ENCODE results near the gene FAF1. TPM values are rescaled to one million over a fixed set of nuclear protein-coding genes. Genes with fewer than 3 reads are reported as not detected.

Gene FAF1
- total and polyA plus RNA-seq, 2 donors (not counting 1 experiment from before 2014, with no cell fraction given): 39.6 to 40.0 TPM

- TF ChIP-seq, protein P1, sequence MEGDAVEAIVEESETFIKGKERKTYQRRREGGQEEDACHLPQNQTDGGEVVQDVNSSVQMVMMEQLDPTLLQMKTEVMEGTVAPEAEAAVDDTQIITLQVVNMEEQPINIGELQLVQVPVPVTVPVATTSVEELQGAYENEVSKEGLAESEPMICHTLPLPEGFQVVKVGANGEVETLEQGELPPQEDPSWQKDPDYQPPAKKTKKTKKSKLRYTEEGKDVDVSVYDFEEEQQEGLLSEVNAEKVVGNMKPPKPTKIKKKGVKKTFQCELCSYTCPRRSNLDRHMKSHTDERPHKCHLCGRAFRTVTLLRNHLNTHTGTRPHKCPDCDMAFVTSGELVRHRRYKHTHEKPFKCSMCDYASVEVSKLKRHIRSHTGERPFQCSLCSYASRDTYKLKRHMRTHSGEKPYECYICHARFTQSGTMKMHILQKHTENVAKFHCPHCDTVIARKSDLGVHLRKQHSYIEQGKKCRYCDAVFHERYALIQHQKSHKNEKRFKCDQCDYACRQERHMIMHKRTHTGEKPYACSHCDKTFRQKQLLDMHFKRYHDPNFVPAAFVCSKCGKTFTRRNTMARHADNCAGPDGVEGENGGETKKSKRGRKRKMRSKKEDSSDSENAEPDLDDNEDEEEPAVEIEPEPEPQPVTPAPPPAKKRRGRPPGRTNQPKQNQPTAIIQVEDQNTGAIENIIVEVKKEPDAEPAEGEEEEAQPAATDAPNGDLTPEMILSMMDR (conservative IDR thresholded peaks at IDR 0.05 in 1 of 2, IDR thresholded peaks at IDR 0.05 in 1 of 2; ENCODE audit: low read depth in 1 of 2, low read length in 2 of 2): no peak
- TF ChIP-seq EZH2 (IDR thresholded peaks at IDR 0.05; ENCODE audit: low read length, missing control alignments): no peak
- H3K27me3 ChIP-seq (ENCODE audit: control insufficient read depth, insufficient read depth, low read length): no peaks in the 10 kb centered on the region
- no peaks in the 10 kb centered on the region for H3K4me1 ChIP-seq (ENCODE audit: control insufficient read depth, extremely low read depth, insufficient read depth, low read length)
- no peak overlapping the region for H3K27ac ChIP-seq (ENCODE audit: insufficient read depth, low read length)
- H3K36me3 ChIP-seq (ENCODE audit: control insufficient read depth, insufficient read depth, low read length): no peaks in the 10 kb centered on the region
- DNase-seq (ENCODE audit: low read depth in 2 of 2): no peak
- H4K20me1 ChIP-seq (ENCODE audit: control insufficient read depth, extremely low read depth, insufficient read depth, low read length): no peaks in the 10 kb centered on the region
- no peak overlapping the region for H3K4me2 ChIP-seq (ENCODE audit: extremely low read depth, insufficient read depth, low read length)
- no peak overlapping the region for H3K4me3 ChIP-seq (replicated peaks in 1 of 4; ENCODE audit: control extremely low read depth in 1 of 4, insufficient read depth in 1 of 4, low read depth in 3 of 4, low read length in 4 of 4)
- no peak overlapping the region for H3K9ac ChIP-seq (ENCODE audit: insufficient read depth, low read length)
- H3K79me2 ChIP-seq (ENCODE audit: control insufficient read depth, insufficient read depth, low read length): no peaks in the 10 kb centered on the region
- H3K9me3 ChIP-seq (ENCODE audit: control insufficient read depth, insufficient read depth, low read depth, low read length): no peaks in the 10 kb centered on the region
- no peak overlapping the region for H2AFZ ChIP-seq (ENCODE audit: low read length)
Measured at GRCh38 chr1:50851034-50851433, 109.0 kb downstream of the FAF1 start.

DNA sequence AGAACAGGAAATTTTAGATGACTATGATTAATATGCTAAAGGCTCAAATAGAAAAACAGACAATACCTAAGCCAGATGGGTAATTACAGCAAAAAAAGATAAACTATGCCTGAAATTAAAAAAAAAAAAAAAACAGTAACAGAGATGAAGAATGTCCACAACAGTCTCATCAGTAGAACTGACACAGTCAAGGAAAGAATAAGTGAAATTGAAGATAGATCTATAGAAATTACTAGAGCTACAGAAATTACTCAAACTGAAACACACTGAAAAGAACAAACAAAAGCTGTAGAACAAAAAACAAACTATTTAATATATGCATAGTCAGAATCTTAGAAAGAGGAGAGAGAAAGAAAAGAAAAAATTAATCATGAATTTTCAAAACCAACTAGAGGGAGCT, 112.8 kb downstream of the FAF1 start:
- Histone ChIP-seq H3K79me2 (ENCODE audit: control insufficient read depth, insufficient read depth, low read length) (peaks cover 2% of the 10 kb centered on the region), H3K27me3 (ENCODE audit: control insufficient read depth, insufficient read depth, low read length) (no peaks in the 10 kb centered on the region), H2AFZ (ENCODE audit: low read length) (no peak overlapping the region), H3K27ac (ENCODE audit: insufficient read depth, low read length) (no peak overlapping the region), H3K9ac (ENCODE audit: insufficient read depth, low read length) (no peak overlapping the region), H3K36me3 (ENCODE audit: control insufficient read depth, insufficient read depth, low read length) (no peaks in the 10 kb centered on the region), H3K4me3 (replicated peaks in 1 of 4; ENCODE audit: control extremely low read depth in 1 of 4, insufficient read depth in 1 of 4, low read depth in 3 of 4, low read length in 4 of 4) (no peak overlapping the region), H4K20me1 (ENCODE audit: control insufficient read depth, extremely low read depth, insufficient read depth, low read length) (no peaks in the 10 kb centered on the region), H3K4me1 (ENCODE audit: control insufficient read depth, extremely low read depth, insufficient read depth, low read length) (no peaks in the 10 kb centered on the region), H3K9me3 (ENCODE audit: control insufficient read depth, insufficient read depth, low read depth, low read length) (no peaks in the 10 kb centered on the region), H3K4me2 (ENCODE audit: extremely low read depth, insufficient read depth, low read length) (no peak overlapping the region)
- TF ChIP-seq EZH2 (IDR thresholded peaks at IDR 0.05; ENCODE audit: low read length, missing control alignments): no peak
- TF ChIP-seq, protein P1 (conservative IDR thresholded peaks at IDR 0.05 in 1 of 2, IDR thresholded peaks at IDR 0.05 in 1 of 2; ENCODE audit: low read depth in 1 of 2, low read length in 2 of 2): no peak
- no peak for DNase-seq (ENCODE audit: low read depth in 2 of 2)

DNA sequence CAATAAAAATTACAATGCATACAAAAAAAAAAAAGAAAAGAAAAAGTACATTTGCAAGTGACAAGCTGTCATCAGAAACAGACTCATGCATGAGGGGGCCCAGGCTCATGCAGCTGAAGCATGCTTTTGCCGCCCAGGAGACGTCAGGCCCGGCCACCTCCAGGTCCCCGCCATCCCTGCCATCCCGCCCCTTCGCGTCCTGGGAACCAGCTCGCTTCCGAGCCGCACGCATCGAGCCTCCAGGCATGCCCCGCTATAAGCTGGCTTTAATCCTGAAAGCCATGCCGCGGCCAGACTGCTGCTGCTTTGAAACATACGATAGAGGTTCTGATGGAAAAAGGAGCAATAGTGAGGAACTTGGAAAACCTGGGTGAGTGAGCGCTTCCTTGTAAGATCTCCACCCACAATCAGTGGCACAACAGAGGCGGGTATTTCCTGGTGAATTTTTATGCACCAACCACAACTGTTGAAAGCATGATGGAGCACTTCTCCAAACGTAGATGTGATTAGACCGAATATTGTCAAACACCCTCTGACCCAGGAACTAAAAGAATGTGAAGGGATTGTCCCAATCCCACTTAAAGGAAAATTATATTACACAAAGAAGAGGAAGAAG, 113.7 kb downstream of the FAF1 start:
- Histone ChIP-seq H3K36me3 (ENCODE audit: control insufficient read depth, insufficient read depth, low read length) (no peaks in the 10 kb centered on the region), H3K4me2 (ENCODE audit: extremely low read depth, insufficient read depth, low read length) (no peak overlapping the region), H3K27ac (ENCODE audit: insufficient read depth, low read length) (no peak overlapping the region), H3K4me1 (ENCODE audit: control insufficient read depth, extremely low read depth, insufficient read depth, low read length) (no peaks in the 10 kb centered on the region), H2AFZ (ENCODE audit: low read length) (no peak overlapping the region), H3K27me3 (ENCODE audit: control insufficient read depth, insufficient read depth, low read length) (no peaks in the 10 kb centered on the region), H3K79me2 (ENCODE audit: control insufficient read depth, insufficient read depth, low read length) (peaks cover 2% of the 10 kb centered on the region), H4K20me1 (ENCODE audit: control insufficient read depth, extremely low read depth, insufficient read depth, low read length) (no peaks in the 10 kb centered on the region), H3K9ac (ENCODE audit: insufficient read depth, low read length) (no peak overlapping the region), H3K9me3 (ENCODE audit: control insufficient read depth, insufficient read depth, low read depth, low read length) (no peaks in the 10 kb centered on the region), H3K4me3 (replicated peaks in 1 of 4; ENCODE audit: control extremely low read depth in 1 of 4, insufficient read depth in 1 of 4, low read depth in 3 of 4, low read length in 4 of 4) (no peak overlapping the region)
- TF ChIP-seq, protein P1 (conservative IDR thresholded peaks at IDR 0.05 in 1 of 2, IDR thresholded peaks at IDR 0.05 in 1 of 2; ENCODE audit: low read depth in 1 of 2, low read length in 2 of 2): no peak
- no peak for TF ChIP-seq EZH2 (IDR thresholded peaks at IDR 0.05; ENCODE audit: low read length, missing control alignments)
- no peak for DNase-seq (ENCODE audit: low read depth in 2 of 2)
